Activated naive CD4-positive, alpha-beta T cell treated with anti-CD3 and anti-CD28 coated beads, Interleukin-2, amount 50 U/mL, for 24 hours (primary cell): ENCODE measurements around the gene FGA.

ENCODE experiments used
- H3K27ac Mint-ChIP-seq: one replicate; pipeline ENCODE4 v1.8.0; 2021; ENCODE audit warnings: mild to moderate bottlenecking, mixed read lengths
- H3K27me3 Mint-ChIP-seq: one replicate; pipeline ENCODE4 v1.8.0; 2021; ENCODE audit warnings: mixed read lengths
- H3K36me3 Mint-ChIP-seq: one replicate; pipeline ENCODE4 v1.8.0; 2021; ENCODE audit warnings: mixed read lengths
- H3K4me1 Mint-ChIP-seq: one replicate; pipeline ENCODE4 v1.8.0; 2021; ENCODE audit warnings: mixed read lengths
- H3K4me3 Mint-ChIP-seq: one replicate; pipeline ENCODE4 v1.8.0; 2021; ENCODE audit warnings: mild to moderate bottlenecking, mixed read lengths
- H3K9me3 Mint-ChIP-seq: one replicate; pipeline ENCODE4 v1.8.0; 2021; ENCODE audit warnings: mixed read lengths

Gene FGA

DNA sequence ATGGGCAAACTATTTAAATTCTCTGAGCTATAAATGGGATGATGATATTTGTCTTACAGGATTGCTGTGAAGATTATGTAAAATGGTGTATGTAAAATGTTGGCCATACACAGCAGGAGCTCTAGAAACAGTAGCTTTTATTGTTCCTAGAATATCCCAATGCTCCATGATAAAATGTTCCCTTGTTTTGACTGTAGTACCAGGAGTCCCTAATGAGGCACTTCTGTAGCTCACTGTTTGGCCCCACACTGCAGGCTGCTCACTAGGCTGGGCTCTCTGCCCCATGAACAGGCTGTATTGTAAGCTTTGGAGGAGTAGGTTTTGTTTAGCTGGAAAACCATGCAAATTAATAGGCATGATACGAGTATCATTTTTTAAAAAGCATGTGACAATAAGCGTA, 3.3 kb upstream of the FGA start:
- H3K4me3 Mint-ChIP-seq = no peak overlapping the region
- H3K27ac Mint-ChIP-seq = no peak overlapping the region
- H3K36me3 Mint-ChIP-seq = no peaks in the 10 kb centered on the region
- H3K9me3 Mint-ChIP-seq = no peaks in the 10 kb centered on the region
- no peaks in the 10 kb centered on the region for H3K4me1 Mint-ChIP-seq
- peaks cover 24% of the 10 kb centered on the region for H3K27me3 Mint-ChIP-seq

DNA sequence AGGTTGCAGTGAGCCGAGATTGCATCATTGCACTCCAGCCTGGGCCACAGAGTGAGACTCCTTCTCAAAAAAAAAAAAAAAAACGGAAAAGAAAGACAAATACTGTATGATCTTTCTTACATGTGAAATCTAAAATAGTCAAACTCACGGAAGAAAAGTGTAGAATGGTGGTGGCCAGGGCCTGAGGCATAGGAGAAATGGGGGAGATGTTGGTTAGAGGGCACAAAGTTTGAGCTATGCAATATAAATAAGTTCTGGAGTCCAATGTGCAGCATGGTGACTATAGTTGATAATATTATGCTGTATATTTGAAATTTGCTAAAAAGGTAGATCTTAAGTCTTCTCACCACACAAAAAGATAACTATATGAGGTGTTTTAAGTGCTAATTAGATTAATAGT, 1.3 kb upstream of the FGA start:
- no peak overlapping the region for H3K27ac Mint-ChIP-seq
- no peak overlapping the region for H3K4me3 Mint-ChIP-seq
- H3K36me3 Mint-ChIP-seq = no peaks in the 10 kb centered on the region
- no peaks in the 10 kb centered on the region for H3K9me3 Mint-ChIP-seq
- no peaks in the 10 kb centered on the region for H3K4me1 Mint-ChIP-seq
- H3K27me3 Mint-ChIP-seq = peaks cover 23% of the 10 kb centered on the region

DNA sequence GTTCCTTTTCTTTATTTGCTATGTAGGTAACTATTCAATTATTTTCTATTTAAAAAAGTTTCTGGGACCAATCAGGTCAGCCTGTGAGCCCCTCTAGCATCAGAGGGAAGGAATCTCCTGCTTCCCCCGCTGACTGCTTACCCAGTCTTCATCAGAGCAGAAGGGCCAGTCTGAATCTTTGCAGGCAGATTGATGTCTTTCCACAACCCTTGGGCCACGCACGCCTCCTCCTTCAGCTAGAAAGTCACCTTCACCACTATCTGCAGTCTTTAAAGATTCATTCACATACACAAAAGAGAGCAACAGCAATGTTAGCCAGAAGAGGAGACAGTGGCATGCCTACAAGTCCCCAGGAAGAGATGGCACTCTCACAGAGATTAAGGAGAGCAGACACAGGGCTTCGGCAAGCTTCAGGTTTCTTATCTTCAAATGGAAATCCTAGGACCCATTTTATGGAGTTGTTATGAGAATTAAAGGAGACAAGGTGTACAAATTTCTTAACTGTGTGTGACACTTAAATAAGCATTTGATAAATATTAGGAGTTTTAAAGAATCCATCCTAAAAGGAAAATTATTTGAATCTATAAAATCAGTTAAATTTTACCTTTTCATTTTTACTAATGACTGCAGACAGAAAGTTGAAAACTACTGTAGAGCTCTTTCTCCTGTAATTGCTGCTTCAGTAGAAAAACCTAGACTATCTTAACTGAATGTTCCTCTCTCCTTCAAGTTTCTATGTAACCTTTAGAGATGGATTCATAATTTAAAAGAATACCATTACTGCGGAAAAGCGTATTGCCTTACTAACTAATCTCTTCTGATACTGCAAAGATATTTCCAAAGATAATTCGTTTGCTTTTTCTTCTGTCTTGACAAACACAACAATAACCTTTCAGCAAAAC, 995 bp downstream of the FGA start:
- H3K27ac Mint-ChIP-seq = no peak overlapping the region
- H3K9me3 Mint-ChIP-seq = no peaks in the 10 kb centered on the region
- H3K27me3 Mint-ChIP-seq = peaks cover 26% of the 10 kb centered on the region
- H3K36me3 Mint-ChIP-seq = no peaks in the 10 kb centered on the region
- H3K4me1 Mint-ChIP-seq = no peaks in the 10 kb centered on the region
- H3K4me3 Mint-ChIP-seq = no peak overlapping the region

DNA sequence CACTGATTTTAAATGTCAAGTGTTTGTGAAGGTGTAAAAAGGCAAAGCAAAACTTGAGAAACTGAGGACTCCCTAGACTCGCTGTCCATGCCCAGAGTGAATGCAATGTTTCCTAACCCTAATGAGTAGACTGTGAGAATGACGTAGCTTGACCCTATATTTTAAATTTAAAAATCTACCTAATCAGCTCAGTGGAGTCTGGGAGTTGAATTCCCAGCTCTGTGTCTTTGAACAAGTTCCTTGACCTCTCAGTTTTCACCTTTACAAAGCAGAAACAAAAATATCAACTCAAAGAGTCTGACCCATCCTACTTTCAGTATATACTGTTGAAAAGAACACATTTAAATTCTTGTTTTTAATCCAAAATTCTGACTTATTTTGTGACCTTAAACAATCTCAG, 2.3 kb downstream of the FGA start:
- no peak overlapping the region for H3K27ac Mint-ChIP-seq
- no peaks in the 10 kb centered on the region for H3K9me3 Mint-ChIP-seq
- H3K36me3 Mint-ChIP-seq = no peaks in the 10 kb centered on the region
- no peaks in the 10 kb centered on the region for H3K4me1 Mint-ChIP-seq
- H3K4me3 Mint-ChIP-seq = no peak overlapping the region
- H3K27me3 Mint-ChIP-seq = peaks cover 22% of the 10 kb centered on the region

DNA sequence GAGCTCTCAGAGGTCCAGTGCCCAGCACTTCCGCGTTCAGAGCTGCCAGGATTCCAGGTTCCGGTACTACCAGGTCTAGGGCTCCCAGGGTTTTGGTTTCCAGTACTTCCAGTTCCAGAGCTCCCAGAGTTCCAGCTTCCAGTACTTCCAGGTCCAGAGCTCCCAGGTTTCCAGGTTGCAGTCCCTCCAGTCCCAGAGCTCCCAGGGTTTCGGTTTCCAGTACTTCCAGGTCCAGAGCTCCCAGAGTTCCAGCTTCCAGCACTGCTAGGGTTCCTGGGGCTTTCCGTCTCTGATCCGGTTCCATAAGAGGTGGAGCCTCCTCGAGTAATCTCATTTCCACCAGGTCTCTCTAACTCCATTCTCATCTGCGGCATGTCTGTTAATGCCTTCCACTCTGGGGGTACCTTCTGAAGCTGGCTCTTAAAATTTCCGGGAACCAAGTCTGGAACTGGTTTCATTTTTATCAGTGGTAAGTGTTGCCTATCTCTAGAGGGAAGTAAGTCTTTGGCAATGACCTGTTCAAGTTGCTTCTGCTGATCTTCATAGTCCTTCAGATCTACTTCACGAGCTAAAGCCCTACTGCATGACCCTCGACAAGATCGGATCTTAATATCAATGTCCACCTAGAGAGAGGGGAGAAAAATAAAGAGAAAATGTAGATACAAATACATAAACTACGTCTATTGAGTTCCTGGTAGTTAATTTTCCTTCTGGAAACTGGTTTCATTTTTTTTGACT, 4.1 kb downstream of the FGA start:
- Mint-ChIP-seq H3K4me3 (no peak overlapping the region), H3K4me1 (no peaks in the 10 kb centered on the region), H3K36me3 (no peaks in the 10 kb centered on the region), H3K27ac (no peak overlapping the region), H3K9me3 (no peaks in the 10 kb centered on the region), H3K27me3 (peaks cover 14% of the 10 kb centered on the region)

DNA sequence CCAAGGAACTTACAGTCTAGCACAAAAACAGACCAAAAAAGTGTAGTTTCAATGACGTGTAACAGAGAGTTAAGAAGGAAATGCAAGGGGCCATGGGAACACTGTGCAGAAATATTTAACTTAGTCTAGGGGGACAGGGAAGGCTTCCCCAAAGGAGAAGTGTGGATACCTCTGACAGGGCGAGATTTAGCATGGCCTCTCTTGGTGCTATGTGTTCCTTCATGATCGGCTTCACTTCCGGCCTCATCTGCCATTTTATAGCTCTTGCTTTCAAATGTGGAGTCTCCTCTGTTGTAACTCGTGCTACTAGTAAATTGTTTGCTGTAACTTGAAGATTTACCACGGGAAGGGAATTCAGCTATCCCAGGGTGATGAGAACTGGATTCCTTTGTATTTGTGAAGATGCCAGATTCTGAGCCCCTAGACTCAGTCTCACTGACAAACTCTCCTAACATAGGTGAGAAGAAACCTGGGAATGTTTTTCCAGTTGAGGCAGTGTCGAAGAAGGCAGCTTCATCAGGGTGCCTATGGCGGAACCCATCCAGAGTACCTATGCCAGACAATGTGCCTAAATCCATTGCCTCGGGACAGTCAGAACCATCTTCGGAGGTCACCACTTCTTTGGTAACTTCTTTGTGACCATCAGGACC, 5.0 kb downstream of the FGA start:
- Mint-ChIP-seq H3K9me3 (no peaks in the 10 kb centered on the region), H3K4me3 (no peak overlapping the region), H3K4me1 (no peaks in the 10 kb centered on the region), H3K36me3 (no peaks in the 10 kb centered on the region), H3K27me3 (peaks cover 14% of the 10 kb centered on the region), H3K27ac (no peak overlapping the region)

DNA sequence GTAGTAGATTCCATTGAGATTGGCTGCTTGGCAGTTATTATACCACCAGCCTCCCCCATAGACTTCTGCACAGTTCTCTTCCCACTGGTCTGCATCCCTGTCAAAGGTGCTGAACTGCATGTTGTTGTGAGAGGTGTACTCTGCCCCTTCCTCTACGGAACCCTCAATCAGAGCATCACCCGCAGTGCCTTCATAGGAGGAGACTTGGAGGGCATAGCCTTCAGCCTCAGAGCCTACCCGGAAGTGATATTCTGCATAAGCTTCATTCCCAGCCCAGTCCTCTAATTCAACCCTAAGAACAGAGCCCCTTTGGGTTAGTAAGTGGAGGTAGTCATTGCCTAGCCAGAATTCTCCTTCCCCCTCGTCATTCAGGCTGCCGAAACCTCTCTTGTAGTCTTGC, 6.3 kb downstream of the FGA start:
- no peak overlapping the region for H3K27ac Mint-ChIP-seq
- no peaks in the 10 kb centered on the region for H3K36me3 Mint-ChIP-seq
- no peak overlapping the region for H3K4me3 Mint-ChIP-seq
- peaks cover 8% of the 10 kb centered on the region for H3K27me3 Mint-ChIP-seq
- no peaks in the 10 kb centered on the region for H3K9me3 Mint-ChIP-seq
- H3K4me1 Mint-ChIP-seq = no peaks in the 10 kb centered on the region

DNA sequence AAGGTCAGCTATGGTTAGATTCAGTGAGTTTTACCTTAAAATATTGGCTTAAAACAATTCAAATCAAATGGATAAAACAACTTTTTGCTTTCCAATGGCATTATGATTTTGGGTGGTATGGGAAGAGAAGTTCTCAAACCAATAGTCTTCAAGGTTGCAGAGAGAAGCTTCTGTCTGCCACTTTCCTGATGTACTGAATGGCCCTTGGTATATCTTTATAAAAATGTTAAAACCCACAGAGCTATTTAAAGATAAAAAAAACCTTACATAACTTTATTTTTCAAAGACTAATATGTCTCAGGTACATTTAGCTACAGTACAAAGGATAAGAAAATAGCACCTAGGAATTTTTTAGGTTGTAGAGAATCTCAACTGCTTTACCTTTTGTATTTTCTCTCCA, 6.9 kb downstream of the FGA start:
- Mint-ChIP-seq H3K4me1 (no peaks in the 10 kb centered on the region), H3K27me3 (peaks cover 10% of the 10 kb centered on the region), H3K36me3 (no peaks in the 10 kb centered on the region), H3K4me3 (no peak overlapping the region), H3K9me3 (no peaks in the 10 kb centered on the region), H3K27ac (no peak overlapping the region)

DNA sequence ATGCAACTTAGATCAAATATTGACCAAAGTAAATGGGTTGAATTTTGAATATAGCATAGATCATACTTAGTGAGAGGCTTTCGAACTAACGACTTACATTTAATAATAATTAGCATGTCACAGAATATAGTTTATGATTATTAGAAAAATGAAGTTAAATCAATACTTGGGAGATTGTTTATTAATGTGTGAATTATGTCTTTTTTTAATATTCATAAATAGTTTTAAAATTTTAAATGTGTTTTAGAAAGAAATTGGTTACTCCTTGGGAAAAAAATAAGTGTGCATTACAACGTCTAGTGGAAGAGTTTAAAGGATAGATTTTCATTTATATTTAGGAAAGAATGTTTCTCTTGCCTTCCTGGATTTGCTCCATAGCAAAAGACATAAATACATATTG, 7.3 kb downstream of the FGA start:
- no peak overlapping the region for H3K4me3 Mint-ChIP-seq
- no peaks in the 10 kb centered on the region for H3K9me3 Mint-ChIP-seq
- H3K36me3 Mint-ChIP-seq = no peaks in the 10 kb centered on the region
- H3K27me3 Mint-ChIP-seq = peaks cover 10% of the 10 kb centered on the region
- no peak overlapping the region for H3K27ac Mint-ChIP-seq
- H3K4me1 Mint-ChIP-seq = no peaks in the 10 kb centered on the region

DNA sequence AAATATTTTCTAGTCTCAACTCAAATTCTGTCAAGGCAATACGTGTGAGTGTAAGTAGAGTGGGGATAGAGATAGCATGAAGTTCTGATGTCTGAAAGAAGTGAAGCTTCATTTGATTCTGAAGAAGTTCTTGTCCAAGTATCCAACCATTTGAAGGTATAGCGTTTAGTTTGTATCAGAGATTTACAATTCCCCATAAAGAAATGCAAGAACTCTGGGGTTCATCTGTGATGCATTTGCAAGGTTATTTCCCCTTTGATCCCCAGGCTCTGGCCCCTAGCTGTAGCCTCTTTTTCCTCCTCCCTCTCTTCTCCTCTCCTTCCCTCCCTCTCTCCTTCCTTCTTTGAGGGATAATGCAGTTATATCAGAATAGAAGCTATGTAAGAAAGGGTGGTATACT, 7.8 kb downstream of the FGA start:
- Mint-ChIP-seq H3K4me3 (no peak overlapping the region), H3K36me3 (no peaks in the 10 kb centered on the region), H3K9me3 (no peaks in the 10 kb centered on the region), H3K27me3 (peaks cover 10% of the 10 kb centered on the region), H3K4me1 (no peaks in the 10 kb centered on the region), H3K27ac (no peak overlapping the region)

DNA sequence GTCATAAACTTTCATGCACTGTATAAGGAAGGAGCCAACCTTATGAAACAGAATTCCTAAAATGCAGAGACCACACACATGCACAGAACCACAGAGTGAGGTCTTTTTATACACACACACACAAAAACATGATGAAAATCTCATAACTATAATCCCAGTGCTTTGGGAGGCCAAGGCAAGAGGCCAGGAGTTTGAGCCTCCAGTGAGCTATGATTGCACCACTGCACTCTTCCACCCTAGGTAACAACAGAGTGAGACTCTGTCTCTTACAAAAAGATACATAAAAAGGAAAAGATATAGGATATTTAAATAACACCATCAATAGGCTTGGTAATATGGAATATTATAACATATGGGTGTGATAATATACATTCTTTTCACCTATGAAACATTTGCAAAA, 10.6 kb downstream of the FGA start:
- Mint-ChIP-seq H3K27me3 (peaks cover 6% of the 10 kb centered on the region), H3K27ac (no peak overlapping the region), H3K9me3 (no peaks in the 10 kb centered on the region), H3K4me1 (no peaks in the 10 kb centered on the region), H3K36me3 (no peaks in the 10 kb centered on the region), H3K4me3 (no peak overlapping the region)

DNA sequence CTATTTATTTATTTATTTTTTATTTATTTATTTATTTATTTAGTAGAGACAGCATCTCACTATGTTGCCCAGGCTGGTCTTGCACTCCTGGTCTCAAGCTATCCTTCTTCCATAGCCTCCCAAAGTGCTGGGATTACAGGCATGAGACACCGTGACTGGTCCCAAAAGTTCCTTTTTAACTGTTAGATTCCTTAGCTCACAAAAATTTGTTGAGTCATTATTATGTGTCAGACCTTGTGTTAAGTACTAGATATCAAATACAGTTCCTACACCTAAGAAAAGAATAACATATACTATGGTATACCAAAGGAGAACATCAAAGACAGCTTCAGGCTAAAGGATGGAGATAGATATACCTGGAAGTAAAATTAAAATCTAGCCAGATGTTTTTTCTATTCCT, 11.6 kb downstream of the FGA start:
- H3K4me3 Mint-ChIP-seq = no peak overlapping the region

DNA sequence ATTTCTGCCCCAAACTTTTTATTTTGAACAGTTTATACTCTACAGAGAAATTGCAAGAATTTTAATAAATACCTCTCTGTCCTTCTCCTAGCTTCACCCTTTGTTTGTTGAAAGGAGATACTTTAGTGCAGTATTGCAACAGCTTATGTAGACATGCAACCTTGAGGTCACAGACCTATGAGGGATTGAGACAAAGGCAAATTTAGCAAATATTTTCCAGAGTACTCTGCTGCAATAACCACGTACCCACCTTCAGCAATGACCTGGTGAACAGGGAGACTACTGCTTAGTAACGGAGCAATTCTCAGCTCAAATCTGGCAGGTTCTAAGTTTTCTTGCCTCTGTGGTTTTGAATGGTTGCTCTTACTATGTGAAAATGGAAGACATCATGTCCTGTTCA, 13.2 kb downstream of the FGA start:
- H3K27ac Mint-ChIP-seq = no peak overlapping the region
- no peaks in the 10 kb centered on the region for H3K4me1 Mint-ChIP-seq
- H3K27me3 Mint-ChIP-seq = peaks cover 6% of the 10 kb centered on the region
- H3K36me3 Mint-ChIP-seq = no peaks in the 10 kb centered on the region
- no peaks in the 10 kb centered on the region for H3K9me3 Mint-ChIP-seq
- no peak overlapping the region for H3K4me3 Mint-ChIP-seq

More for the DNA sequence above, 11.6 kb downstream of the FGA start:
- no peaks in the 10 kb centered on the region for H3K9me3 Mint-ChIP-seq
- no peak overlapping the region for H3K27ac Mint-ChIP-seq
- peaks cover 6% of the 10 kb centered on the region for H3K27me3 Mint-ChIP-seq
- no peaks in the 10 kb centered on the region for H3K36me3 Mint-ChIP-seq
- no peaks in the 10 kb centered on the region for H3K4me1 Mint-ChIP-seq

DNA sequence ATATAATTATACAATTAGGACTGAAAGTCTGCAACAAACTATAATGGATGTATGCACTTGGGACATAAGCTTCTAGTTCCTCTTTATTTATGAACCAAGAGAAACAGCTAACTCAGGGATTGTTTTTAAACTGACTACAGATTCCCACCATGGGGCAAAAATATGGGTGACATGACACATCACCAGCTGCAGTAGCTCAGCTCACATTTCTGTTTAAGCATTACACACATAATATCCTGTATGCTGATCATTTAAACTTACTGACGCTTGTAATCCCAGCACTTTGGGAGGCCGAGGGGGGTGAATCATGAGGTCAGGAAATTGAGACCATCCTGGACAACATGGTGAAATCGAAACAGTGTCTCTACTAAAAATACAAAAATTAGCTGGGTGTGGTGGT, 16.2 kb downstream of the FGA start:
- no peaks in the 10 kb centered on the region for H3K9me3 Mint-ChIP-seq
- no peak overlapping the region for H3K4me3 Mint-ChIP-seq
- H3K36me3 Mint-ChIP-seq = no peaks in the 10 kb centered on the region
- no peaks in the 10 kb centered on the region for H3K4me1 Mint-ChIP-seq
- no peak overlapping the region for H3K27ac Mint-ChIP-seq
- H3K27me3 Mint-ChIP-seq = peaks cover 4% of the 10 kb centered on the region

DNA sequence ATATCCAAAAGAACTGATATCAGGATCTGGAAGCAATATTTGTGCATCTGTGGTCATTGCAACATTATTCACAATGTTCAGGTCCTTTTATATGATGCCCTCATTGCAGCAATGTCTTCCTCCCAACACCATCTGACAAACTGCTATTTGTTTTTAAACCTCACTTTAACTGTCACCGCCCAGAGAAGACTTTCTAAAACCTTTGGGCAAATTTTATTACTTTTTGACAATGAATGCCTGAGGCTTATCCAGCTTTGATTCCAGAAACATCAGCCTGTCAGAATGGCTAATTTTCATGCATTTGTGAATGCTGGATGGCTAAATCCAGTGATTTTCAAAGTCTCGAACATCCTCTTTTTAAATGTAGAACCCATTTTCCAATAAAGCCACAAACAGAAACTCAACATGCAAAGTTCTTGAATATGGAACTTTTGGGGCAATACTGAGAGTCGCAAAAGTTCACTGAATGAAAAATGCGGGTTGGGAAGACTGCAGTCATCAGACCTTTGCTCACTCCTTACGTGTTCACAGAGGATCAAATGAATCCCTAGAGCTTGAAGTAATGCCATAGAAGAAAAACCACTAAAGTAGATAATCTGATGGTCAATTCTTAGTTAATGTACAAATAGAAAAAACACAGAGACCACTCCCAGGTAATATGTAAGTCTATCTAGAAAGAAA, 17.2 kb downstream of the FGA start:
- Mint-ChIP-seq H3K4me3 (no peak overlapping the region), H3K27ac (no peak overlapping the region), H3K27me3 (peaks cover 2% of the 10 kb centered on the region), H3K9me3 (no peaks in the 10 kb centered on the region), H3K36me3 (no peaks in the 10 kb centered on the region), H3K4me1 (no peaks in the 10 kb centered on the region)
